OCI-LY3 (cell line): Measurements from ENCODE around the gene FGD6.

Source experiments
- H2AFZ ChIP-seq: fragments of 200-600, 300-600 bp; shearing (Covaris generic); 2 replicates; pipeline ENCODE4 v1.6.0; 2014; ENCODE audit warnings: antibody characterized with exemption, low read depth, low read length
- H3K27ac ChIP-seq: fragments of 200-600, 300-600 bp; sonication (generic); 2 replicates; pipeline ENCODE4 v1.5.1; 2014; ENCODE audit warnings: mild to moderate bottlenecking, low read length, moderate library complexity, mixed read lengths
- H3K27me3 ChIP-seq: fragments of 200-600, 300-600 bp; sonication (generic); 2 replicates; pipeline ENCODE4 v1.6.1; 2014; ENCODE audit warnings: low read depth, low read length, mixed read lengths
- H3K36me3 ChIP-seq: fragments of 200-600, 300-600 bp; sonication (generic); replicated peaks from 2 replicates; pipeline ENCODE3; 2014; ENCODE audit warnings: low read depth, low read length, mixed read lengths
- H3K4me1 ChIP-seq: fragments of 300-600, 200-600 bp; sonication (generic); 2 replicates; pipeline ENCODE4 v1.6.1; 2014; ENCODE audit warnings: low read length, mixed read lengths
- H3K4me2 ChIP-seq: fragments of 200-600, 300-600 bp; sonication (generic); 2 replicates; pipeline ENCODE4 v1.6.1; 2014; ENCODE audit warnings: low read length, mixed read lengths
- H3K4me3 ChIP-seq: fragments of 300-600, 200-600 bp; sonication (generic); 2 replicates; pipeline ENCODE4 v1.5.1; 2014; ENCODE audit warnings: antibody characterized with exemption, mild to moderate bottlenecking, low read length, moderate library complexity
- H3K79me2 ChIP-seq: fragments of 300-600, 200-600 bp; shearing (Covaris generic); 2 replicates; pipeline ENCODE4 v1.6.1; 2014; ENCODE audit warnings: mild to moderate bottlenecking, low read length, mixed read lengths
- H3K9ac ChIP-seq: fragments of 300-600, 200-600 bp; shearing (Covaris generic); 2 replicates; pipeline ENCODE4 v1.6.0; 2014; ENCODE audit warnings: mild to moderate bottlenecking, low read length, moderate library complexity
- H3K9me3 ChIP-seq: fragments of 200-600, 300-600 bp; shearing (Covaris generic); 2 replicates; pipeline ENCODE4 v1.6.1; 2014; ENCODE audit warnings: low read length, mixed read lengths; ENCODE audit not compliant: insufficient read depth
- H4K20me1 ChIP-seq: fragments of 200-600, 300-600 bp; sonication (generic); 2 replicates; pipeline ENCODE4 v1.6.1; 2016; ENCODE audit warnings: low read length, mixed read lengths; ENCODE audit not compliant: insufficient read depth
- EZH2phosphoT487 ChIP-seq: fragments of 200-600 bp; shearing (Covaris generic); IDR thresholded peaks from 2 replicates; pipeline ENCODE4 v1.6.1; 2018; ENCODE audit warnings: antibody characterized with exemption, mixed run types, low read depth
- TF ChIP-seq, protein P1 (sequence below): fragments of 200-600, 300-600 bp; sonication (generic); IDR thresholded peaks from 2 replicates; pipeline ENCODE4 v1.5.1; 2014; ENCODE audit warnings: antibody characterized with exemption, low read length, low read depth

FGD6 gene

GRCh38 chr12:95208678-95209077, 8.6 kb downstream of the FGD6 start:
- no peak overlapping the region for H3K4me2 ChIP-seq
- no peak overlapping the region for H3K4me3 ChIP-seq
- TF ChIP-seq, protein P1, sequence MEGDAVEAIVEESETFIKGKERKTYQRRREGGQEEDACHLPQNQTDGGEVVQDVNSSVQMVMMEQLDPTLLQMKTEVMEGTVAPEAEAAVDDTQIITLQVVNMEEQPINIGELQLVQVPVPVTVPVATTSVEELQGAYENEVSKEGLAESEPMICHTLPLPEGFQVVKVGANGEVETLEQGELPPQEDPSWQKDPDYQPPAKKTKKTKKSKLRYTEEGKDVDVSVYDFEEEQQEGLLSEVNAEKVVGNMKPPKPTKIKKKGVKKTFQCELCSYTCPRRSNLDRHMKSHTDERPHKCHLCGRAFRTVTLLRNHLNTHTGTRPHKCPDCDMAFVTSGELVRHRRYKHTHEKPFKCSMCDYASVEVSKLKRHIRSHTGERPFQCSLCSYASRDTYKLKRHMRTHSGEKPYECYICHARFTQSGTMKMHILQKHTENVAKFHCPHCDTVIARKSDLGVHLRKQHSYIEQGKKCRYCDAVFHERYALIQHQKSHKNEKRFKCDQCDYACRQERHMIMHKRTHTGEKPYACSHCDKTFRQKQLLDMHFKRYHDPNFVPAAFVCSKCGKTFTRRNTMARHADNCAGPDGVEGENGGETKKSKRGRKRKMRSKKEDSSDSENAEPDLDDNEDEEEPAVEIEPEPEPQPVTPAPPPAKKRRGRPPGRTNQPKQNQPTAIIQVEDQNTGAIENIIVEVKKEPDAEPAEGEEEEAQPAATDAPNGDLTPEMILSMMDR = no peak
- no peak for TF ChIP-seq EZH2phosphoT487
- no peaks in the 10 kb centered on the region for H3K4me1 ChIP-seq
- no peaks in the 10 kb centered on the region for H3K9me3 ChIP-seq
- H3K27me3 ChIP-seq = peaks cover 21% of the 10 kb centered on the region
- H3K9ac ChIP-seq = no peak overlapping the region
- H3K79me2 ChIP-seq = no peaks in the 10 kb centered on the region
- H2AFZ ChIP-seq = no peak overlapping the region
- H3K27ac ChIP-seq = no peak overlapping the region
- no peaks in the 10 kb centered on the region for H3K36me3 ChIP-seq
- H4K20me1 ChIP-seq = no peaks in the 10 kb centered on the region

GRCh38 chr12:95207407-95207806, 9.9 kb downstream of the FGD6 start:
- H3K79me2 ChIP-seq = no peaks in the 10 kb centered on the region
- no peaks in the 10 kb centered on the region for H3K9me3 ChIP-seq
- H3K4me2 ChIP-seq = no peak overlapping the region
- no peak overlapping the region for H3K27ac ChIP-seq
- peaks cover 21% of the 10 kb centered on the region for H3K27me3 ChIP-seq
- TF ChIP-seq, protein P1 = no peak
- no peak for TF ChIP-seq EZH2phosphoT487
- H3K4me1 ChIP-seq = no peaks in the 10 kb centered on the region
- no peak overlapping the region for H2AFZ ChIP-seq
- no peak overlapping the region for H3K9ac ChIP-seq
- no peak overlapping the region for H3K4me3 ChIP-seq
- no peaks in the 10 kb centered on the region for H3K36me3 ChIP-seq
- no peaks in the 10 kb centered on the region for H4K20me1 ChIP-seq

- H3K4me1 ChIP-seq = no peaks in the 10 kb centered on the region
- H3K27ac ChIP-seq = no peak overlapping the region
- H3K27me3 ChIP-seq = peaks cover 21% of the 10 kb centered on the region
- H4K20me1 ChIP-seq = no peaks in the 10 kb centered on the region
- TF ChIP-seq, protein P1 = no peak
- TF ChIP-seq EZH2phosphoT487 = no peak
- H3K9ac ChIP-seq = no peak overlapping the region
- no peaks in the 10 kb centered on the region for H3K9me3 ChIP-seq
- H3K36me3 ChIP-seq = no peaks in the 10 kb centered on the region
- H3K79me2 ChIP-seq = no peaks in the 10 kb centered on the region
- no peak overlapping the region for H3K4me2 ChIP-seq
- H2AFZ ChIP-seq = no peak overlapping the region
- no peak overlapping the region for H3K4me3 ChIP-seq
These were observed 10.4 kb downstream of the FGD6 start for GRCh38 chr12:95206916-95207315.

DNA sequence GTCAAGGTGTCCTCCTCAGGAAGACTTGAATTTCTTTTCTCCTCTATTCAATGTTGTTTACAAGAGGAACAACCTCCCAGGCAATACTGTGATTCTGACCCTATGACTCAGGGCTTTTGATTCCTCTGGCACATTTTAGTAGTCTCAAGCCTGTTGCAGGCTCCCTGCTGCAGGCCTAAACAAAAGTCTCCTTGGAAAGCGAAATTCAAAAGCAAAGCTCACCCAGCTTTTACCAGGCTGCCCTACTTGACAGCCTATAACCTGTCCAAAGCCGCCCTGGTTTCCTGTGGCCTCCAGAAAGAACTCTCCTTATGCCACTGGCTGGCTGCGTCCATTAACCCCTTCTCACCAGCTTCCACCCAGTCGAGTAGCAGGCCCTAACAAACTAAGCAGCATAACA, 11.6 kb downstream of the FGD6 start:
- Histone ChIP-seq H4K20me1 (no peaks in the 10 kb centered on the region), H3K4me1 (no peaks in the 10 kb centered on the region), H3K4me3 (no peak overlapping the region), H3K27ac (no peak overlapping the region), H3K4me2 (no peak overlapping the region), H3K36me3 (no peaks in the 10 kb centered on the region), H2AFZ (no peak overlapping the region), H3K9me3 (no peaks in the 10 kb centered on the region), H3K79me2 (no peaks in the 10 kb centered on the region), H3K27me3 (peaks cover 14% of the 10 kb centered on the region), H3K9ac (no peak overlapping the region)
- no peak for TF ChIP-seq EZH2phosphoT487
- TF ChIP-seq, protein P1 = no peak
